DMS53 treated with DMSO at 0.1 percent for 48 hours (cell line): ENCODE results near the gene CPEB1.

Experiments
- DNase-seq: peaks from one replicate; lab custom pipeline; 2025; ENCODE audit not compliant: unreplicated experiment; lab: John Stamatoyannopoulos, UW

The CPEB1 gene

DNA sequence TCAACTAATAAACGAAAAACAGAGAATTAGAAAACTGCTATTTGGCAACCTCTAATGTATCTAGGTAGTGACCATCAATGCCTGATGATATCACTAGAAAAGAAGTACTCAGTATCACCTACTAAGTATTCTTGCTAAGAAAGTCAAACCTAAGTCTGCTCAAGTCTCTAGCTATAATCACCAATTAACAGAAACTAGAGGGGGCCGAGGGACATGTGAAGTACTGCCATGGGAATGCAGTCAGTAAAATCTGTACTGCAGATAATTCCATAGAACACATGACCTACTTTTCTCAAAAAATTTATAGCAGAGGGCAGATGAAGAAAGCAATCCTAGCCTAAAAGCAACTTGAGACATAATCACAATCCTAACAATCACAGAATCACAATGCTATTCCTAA, 51.4 kb downstream of the CPEB1 start:
- no peak for DNase-seq

DNA sequence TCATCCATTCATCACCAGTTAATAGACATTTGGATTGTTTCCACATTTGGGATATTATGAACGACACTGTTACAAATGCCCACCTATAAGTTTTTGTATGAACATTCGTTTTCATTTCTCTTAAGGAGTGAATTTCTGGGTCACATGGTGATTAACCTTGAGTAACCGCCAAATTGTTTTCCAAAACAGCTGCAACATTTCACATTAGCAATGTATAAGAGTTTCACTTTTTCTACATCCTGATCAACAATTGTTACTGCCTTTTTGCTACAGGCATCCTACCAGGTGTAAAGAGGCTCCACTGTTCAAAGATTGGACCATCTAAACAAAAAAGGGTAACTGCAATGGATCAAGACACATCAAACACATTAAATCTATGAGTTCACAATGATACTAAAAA, 52.0 kb downstream of the CPEB1 start:
- no peak for DNase-seq

DNA sequence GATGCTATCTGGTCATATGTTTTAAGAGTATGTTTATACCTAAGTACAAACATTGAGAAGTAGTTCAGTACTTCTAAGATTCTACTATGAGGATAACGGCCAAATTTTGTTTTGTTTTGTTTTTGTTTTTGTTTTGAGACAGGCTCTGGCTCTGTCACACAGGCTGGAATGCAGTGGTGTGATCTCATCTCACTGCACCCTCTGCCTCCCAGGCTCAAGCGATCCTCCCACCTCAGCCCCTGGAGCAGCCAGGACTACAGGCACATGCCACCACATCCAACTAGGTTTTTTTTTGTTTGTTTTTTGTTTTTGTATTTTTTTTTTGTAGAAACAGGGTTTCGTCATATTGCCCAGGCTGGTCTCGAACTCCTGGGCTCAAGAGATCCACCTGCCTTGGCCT, 59.4 kb downstream of the CPEB1 start:
- DNase-seq, result no peak

DNA sequence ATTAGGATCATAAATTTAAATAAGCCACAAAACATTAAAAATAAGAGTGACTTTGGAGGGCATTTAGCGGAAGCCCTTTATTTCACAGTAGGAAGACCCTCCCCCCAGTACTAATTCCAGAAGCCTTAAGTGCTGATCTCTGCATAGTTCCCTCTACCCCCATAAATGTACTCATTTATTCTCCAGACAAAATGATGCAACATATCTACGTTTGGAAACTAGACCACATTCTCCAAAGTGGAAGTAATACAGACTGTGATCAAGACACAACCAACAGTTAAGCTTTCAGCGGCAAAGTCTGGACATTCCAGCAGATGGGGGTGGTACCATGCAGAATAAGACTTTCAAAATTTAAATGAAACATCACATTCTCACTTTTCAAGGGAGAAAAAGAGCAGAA, 62.1 kb downstream of the CPEB1 start:
- DNase-seq, result no peak

DNA sequence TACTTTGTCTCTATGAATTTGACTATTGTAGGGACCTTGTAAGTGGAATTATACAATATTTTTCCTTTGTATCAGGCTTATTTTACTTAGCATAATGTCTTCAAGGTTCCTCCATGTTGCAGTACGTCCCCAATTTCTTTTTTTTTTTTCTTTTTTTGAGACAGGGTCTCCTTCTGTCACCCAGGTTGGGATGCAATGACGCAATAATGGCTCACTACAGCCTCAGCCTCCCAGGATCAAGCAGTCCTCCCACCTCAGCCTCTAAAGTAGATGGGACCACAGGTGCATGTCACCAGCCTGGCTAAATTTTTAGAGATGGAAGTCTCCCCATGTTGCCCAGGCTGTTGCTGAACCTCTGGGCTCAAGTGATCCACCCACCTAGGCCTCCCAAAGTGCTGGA, 66.5 kb downstream of the CPEB1 start:
- DNase-seq, result no peak

DNA sequence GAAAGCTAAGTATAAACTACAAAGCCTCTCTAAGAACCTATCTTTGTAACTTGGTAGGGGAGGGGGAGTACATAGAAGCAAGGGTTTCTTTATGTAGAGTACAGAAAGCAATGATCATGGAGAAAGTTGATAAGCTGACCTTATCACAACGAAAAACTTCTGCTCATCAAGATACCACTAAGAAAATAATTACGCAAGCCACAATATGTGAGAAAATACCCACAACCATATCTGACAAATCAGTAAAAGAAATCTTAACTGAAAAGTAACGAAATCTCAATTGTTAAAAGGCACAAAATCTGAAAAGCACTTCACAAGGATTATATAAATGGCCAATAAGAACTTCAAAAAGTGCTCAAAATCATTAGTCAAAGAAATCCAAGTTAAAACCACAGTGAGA, 71.8 kb downstream of the CPEB1 start:
- no peak for DNase-seq

DNA sequence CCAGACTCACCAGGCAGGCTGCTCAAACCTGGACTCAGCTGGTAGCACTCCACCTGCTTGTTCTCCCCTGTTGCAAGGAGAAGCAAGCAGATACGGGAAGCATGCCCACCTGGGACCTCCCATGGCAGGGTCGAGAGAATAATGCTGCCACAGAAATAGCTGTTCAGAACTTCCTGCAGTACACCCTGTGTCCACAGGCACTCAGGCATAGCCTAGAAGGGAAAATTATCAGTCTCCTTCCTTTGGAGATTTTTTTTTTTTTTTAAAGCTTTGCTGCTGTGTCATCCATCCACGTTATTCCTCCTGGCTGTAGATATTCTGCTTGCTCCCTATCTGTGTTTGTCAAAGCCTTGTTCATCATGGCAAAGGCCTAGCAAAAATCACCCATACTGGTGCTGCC, 74.2 kb downstream of the CPEB1 start:
- DNase-seq, result no peak

DNA sequence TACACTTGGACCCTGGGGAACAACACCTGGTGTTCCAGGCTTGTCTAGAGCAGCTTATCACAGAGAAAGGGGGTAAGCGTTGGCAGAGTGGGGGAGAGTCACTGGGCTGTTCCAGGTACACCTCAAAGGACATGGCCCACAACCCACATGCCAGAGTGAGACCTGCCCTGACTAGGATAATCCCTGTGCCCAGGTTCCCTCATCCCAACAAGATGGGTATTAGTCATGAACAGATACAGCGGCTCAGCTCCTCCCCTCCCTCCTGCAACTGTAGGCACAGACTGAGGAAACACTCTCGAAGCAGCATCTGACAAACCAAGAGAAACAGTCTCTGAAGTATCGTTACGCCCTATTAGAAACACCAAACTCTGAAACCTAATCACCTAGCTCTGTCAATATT, 74.9 kb downstream of the CPEB1 start:
- no peak for DNase-seq

DNA sequence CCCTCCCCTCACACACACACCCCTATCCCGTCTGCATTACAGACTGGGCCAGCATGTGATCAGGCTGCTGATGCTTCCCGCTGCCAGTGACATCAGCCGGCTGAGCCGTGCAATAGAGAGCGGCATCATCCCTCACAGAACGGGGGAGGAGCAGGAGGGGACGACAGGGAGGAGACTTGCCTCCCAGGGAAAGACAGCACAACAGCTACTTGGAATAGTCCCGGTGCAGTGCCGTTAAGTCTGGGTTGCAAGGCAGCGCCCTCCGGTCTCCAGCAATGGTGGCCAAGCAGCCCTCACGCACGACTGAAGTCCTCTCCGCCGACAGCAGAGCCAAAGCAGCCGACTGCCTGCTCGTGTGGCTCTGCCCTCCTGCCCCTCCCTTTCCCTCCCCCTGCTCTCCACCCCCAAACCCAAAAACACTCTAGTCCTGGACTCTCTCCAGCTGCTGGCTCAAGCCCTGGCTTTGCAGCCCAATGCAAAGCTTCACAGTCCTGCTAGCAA, 75.4 kb downstream of the CPEB1 start:
- no peak for DNase-seq

DNA sequence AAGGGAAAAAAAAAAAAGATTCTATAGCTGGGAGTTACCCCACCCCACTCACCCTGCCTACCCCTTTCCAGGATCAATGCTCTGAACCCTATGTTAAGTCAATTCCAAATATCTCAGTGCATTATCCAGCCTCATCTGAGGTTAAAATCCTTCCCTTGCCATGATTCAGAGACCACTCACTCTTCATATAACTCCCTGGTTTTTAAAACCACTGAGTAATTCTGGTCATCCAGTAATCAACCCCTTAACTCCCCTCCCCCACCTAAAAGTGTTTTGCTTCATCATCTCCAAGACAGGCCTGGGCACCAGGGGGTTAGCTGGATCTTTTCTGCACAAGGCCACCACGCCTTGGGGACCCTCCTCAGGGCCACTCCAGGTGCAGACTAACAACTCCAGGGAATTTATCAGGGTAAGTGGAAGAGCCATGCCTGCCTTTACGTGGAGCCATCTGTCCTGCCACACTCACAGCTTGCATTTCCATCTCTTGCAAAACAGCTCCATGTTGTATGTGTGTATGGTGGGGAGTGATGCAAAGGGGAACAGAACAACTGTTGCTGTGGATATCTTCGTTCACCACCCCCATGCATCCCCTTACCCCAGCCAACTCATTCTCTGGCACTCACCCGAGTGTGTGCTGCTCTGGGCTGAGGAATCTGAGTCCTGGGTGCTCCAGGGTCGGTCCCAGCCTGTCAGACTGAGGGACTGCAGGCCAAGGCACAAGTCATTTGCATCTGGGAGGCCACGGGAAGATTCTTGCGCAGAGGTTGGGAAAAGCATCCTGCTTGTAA, 76.2 kb downstream of the CPEB1 start:
- DNase-seq, result no peak

DNA sequence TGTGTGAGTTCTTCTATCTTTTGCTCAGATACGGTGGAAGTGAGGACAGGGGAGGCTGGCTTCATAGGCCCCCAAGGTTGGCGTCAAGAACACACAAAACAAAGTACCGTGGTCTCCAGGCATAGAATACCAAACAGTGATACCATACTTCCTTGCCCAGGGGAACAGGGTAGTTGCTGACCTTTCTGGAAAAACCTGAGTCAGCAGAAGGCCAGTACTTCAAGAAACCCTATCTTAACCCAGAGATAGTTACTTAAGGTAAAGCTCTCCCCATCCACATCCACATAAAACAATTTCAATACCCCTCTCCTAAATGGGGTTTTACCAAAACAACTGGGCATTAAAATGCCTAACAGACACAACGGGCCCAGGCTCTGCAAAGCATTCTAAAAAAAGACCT, 77.3 kb downstream of the CPEB1 start:
- no peak for DNase-seq

DNA sequence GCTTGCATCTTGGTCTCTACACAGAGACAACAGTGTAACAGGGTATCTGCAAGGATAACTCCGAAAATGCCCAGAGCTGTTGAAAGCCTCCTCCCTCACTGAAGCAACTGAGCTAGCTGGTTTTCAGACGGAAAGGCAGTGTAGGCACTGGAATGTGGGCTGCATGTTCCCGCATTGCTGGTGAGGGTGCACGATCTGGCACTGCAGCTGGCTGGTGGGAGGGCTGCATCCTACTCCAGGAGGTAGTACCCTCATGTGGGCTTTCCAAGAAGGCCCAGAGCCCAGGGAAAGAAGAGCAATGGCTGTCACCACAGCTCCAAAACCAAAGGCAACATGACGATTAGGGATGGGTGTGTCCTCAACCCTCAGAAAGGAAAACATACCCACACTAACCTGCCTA, 78.2 kb downstream of the CPEB1 start:
- no peak for DNase-seq

DNA sequence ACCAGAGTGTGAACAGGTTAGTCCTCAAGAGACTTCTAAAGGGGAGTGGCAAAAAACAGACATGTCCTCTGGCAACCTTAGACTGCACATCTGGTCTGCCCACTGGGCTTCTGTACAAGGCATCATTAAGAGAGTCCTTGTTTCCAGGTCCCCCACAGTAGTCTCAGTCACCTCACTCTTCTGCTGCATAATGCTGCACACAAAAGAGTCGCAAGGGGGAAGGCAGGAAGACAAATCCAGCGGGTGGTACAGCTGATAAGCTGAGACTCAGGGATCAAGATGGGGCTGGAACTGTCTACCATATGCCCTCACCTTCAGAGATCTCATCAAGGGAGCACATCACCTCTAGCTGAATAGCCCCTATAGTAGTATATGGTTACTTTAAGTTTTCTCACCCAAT, 79.5 kb downstream of the CPEB1 start:
- no peak for DNase-seq

DNA sequence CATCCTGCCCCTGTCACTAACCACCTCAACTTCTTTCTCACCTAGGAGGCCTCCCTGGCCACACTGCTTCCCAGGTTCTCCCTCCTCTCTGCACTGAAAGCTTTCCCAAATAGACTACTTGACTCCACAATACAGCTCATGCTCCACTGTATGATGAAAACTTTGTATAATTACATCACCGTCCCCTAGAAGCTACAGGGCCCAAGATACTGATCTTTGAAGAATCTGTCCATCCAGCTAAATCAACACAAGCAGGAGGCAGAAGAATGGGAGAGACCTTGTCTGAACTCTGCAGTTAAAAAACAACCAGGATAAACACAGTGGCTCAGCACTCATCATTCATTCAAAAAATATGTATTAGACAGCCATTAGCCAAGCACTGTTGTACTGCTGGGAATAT, 80.5 kb downstream of the CPEB1 start:
- DNase-seq, result no peak

DNA sequence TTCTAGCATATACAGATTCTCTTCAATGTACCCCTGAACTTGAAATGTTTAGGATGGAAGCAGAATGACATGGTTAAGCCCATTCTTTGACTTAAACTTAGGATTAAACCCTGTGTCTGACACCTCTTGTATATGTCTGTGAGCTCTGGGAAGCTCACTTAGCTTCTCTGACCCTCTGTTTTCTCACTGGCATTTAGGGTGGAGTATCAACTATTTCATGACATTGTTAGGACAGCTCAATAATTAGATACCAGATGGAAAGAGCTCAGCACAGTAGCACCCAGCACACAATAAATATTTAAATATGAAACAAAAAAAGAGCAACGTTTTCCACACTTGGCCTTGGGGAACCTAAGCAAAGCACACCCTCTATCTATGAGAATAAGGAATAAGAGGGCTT, 88.7 kb downstream of the CPEB1 start:
- no peak for DNase-seq

DNA sequence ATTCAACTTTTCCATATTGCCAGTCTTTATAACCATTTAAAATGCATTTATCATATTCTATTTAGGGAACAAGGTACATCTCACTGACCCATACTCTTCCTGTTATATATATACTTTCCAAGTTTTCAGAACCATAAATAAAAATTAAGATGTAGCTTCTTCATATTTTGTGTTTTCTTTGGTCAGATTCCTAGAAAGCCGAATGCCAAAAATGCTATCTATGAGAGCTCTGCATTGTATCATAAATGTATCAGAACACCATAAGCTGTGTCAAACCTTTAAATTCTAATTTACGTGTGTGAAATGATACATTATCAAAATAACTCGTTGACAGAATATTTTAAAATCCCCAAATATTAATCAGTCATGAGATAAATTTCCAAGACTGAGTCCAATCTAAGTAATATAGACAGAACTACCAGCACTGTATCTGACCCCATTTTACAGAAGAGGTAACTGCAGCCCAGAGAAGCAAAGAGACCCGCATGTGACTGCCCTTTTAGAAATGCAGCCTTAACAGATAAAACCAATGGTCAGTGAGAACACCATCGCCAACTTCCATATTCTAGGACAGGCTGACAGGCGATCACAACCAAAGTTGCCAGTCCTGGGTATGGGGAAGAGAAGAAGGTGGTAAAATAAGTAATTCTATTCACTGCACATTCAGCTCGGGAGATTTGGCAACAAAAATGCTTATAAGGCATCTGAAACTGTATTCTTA, 90.7 kb downstream of the CPEB1 start:
- DNase-seq, result no peak

DNA sequence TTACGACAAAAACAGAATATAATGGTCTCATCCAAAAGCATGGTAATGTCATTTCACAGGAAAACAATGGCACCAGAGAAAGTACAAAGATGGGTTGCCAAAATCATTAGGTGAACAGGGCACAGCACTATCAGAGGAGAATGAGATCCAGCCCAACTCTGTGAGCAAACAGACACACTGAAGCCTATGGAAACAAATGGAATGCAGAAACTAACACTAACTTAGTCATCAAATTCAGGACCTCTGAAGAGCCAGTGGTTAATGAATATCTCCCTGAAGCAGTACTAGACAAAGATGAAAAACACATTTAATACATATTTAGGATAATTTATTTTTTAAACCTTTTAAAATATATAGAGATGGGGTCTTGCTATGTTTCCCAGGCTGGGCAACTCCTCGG, 92.3 kb downstream of the CPEB1 start:
- no peak for DNase-seq

DNA sequence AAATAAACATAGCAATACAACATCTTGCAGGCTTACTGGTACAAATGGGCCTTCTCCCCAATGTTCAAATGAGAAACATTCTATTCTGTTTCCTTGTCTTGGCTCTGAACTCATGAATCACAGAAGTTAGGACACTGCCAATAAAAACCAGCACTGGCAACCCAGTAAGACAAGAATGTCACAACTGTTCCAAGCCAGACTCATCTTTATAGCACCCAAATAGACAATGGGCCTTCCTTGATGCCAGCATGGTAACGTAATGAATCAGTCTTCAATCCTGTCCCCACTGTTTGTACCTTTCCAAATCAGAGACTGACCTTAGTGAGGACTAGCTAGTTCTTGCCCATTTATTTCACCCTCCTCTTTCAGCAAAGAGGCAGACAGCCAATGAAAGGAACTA, 92.8 kb downstream of the CPEB1 start:
- no peak for DNase-seq

DNA sequence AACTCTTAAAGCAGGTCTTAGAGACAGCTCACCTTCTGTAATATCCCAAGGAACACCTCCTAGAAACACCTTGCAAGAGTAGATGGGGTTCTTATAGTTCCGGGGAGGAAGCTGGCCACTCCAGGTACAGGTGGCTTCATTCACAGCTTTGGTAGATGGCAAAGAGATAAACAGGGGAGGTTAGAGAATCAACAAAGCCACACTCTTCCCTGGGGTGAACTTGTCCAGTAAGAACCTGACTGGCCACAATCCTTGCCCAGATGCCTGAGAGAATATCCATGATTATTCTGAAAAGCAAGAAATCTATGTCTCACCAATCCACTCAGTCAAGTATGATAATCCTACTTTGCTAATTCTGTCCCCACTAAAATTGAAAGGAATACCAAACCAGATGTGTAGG, 93.3 kb downstream of the CPEB1 start:
- DNase-seq, result no peak

DNA sequence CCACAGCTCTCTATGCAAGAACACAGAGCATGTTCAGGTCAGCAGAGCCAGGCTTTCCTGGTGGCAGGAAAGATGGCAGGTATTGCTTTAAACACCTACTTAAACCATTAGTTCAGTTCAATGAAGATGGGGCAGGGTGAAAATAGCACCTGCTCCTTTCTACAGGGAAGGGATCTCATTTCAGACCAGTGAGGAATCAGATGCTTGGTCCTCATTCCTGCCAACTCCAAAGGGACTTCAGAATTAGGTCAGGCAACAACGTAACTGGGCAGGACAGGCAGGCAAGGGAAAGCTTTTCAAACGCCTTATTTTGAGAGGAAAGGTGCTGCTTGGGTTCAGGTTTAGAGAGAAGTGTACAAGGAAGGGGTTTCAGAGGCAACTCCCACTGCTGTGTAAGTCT, 94.3 kb downstream of the CPEB1 start:
- no peak for DNase-seq

DNA sequence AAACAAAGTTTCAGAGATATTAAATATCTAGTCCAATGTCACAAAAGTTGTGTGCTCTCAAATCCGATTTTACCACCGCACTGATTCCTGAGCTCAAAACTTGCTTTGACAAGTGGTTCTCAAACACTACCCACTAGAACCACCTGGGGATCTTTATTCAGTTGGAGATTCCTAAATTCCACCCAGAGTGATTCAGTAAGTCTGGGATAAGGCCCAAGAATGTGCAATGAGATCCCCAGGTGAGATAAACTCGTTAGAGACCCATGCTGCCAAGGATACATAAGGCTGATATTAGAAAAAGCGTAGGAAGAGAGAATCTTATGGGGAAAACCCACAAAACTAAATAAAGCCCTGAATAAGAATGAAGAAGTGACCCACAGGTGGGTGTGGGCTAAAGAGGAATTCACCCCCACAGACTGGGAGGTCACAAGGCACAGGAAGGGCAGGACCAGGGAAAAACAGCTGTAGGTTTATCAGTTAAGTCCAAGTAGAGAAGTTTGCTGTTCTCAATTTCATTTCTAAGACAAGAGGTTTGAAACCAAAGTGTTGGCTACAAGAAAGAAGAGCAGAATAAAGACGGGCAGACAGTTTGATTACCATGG, 95.4 kb downstream of the CPEB1 start:
- DNase-seq, result no peak

DNA sequence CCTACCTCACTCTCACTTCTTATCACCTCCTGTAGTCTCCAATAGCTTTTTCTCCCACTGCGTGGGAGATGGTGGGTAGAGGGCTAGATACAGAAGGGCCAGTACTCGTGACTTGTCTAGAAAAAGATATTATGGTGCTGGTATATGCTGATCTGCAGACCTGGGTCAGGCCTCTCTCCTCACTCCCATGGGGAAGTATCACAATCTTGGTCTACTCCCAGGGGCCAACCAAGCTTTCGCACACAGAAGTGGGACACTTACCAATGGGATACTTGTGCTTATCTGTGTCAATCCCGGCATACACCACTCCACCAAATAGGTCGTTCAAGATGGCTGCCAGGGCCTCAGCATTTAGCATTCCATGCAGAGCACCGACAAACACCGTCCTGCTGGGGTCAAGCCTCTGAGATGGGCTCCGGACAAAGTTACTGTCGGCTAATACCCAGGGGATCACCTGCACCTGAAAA, 97.9 kb downstream of the CPEB1 start:
- DNase-seq, result no peak
